ENCODE measurements around the gene NXNL2. TPM values are rescaled to one million over a fixed set of nuclear protein-coding genes. Genes with fewer than 3 reads are reported as not detected.

Gene NXNL2
- total RNA-seq, 5 donors from 2014 or later (not counting 1 experiment from before 2014, with no cell fraction given) = not detected

GRCh38 chr9:88589656-88590055 is 54.7 kb downstream of the NXNL2 start:
- ChIA-PET CTCF (no interaction called here), POLR2A (no interaction called here)

GRCh38 chr9:88590558-88591146 is 55.7 kb downstream of the NXNL2 start:
- CTCF ChIA-PET = interaction anchor here in 1 of 2 donors (1.0 to 1.1 kb wide), 2 partner anchors 9 to 410 kb away, joined by 3 to 4 read pairs; no protein-coding TSS in a partner anchor
- WGBS (ENCODE audit: insufficient coverage) = 88% methylated on average over 9 of the region's 14 CpGs
- H3K36me3 ChIP-seq (ENCODE audit: control insufficient read depth in 2 of 2, extremely low read depth in 1 of 2, insufficient read depth in 1 of 2, low read length in 1 of 2) = no peaks in the 10 kb centered on the region
- DNase-seq (no peak), ATAC-seq (replicated peaks in 1 of 4) (no peak)
- no peaks in the 10 kb centered on the region for H3K9me3 ChIP-seq
- no peaks in the 10 kb centered on the region for H3K9me3 Mint-ChIP-seq
- no peak overlapping the region for H3K4me3 ChIP-seq (ENCODE audit: control insufficient read depth in 1 of 2, extremely low read depth in 1 of 2, low read length in 1 of 2)
- POLR2A ChIA-PET = no interaction called here
- H3K27ac Mint-ChIP-seq = no peak overlapping the region
- peaks cover 0 to 7% of the 10 kb centered on the region in 2 experiments for H3K27me3 ChIP-seq (replicated peaks in 1 of 2; ENCODE audit: control insufficient read depth in 2 of 2, extremely low read depth in 1 of 2, insufficient read depth in 2 of 2, low read length in 1 of 2)
- no peak overlapping the region for H3K4me3 Mint-ChIP-seq
- H3K4me1 ChIP-seq (ENCODE audit: control insufficient read depth in 1 of 2, extremely low read depth in 1 of 2, insufficient read depth in 2 of 2, low read length in 2 of 2) = peaks cover 0 to 2% of the 10 kb centered on the region in 2 experiments
- H3K36me3 Mint-ChIP-seq = no peaks in the 10 kb centered on the region
- peaks cover 4 to 5% (median 4%) of the 10 kb centered on the region in 3 donors for H3K4me1 Mint-ChIP-seq
- peaks cover 4 to 5% of the 10 kb centered on the region in 2 donors for H3K27me3 Mint-ChIP-seq
- no peak overlapping the region for H3K27ac ChIP-seq (ENCODE audit: low read length)

More at GRCh38 chr9:88589656-88590055, 54.7 kb downstream of the NXNL2 start:
- Mint-ChIP-seq H3K27me3 (peaks cover 0 to 4% of the 10 kb centered on the region in 2 donors), H3K9me3 (no peaks in the 10 kb centered on the region), H3K27ac (no peak overlapping the region), H3K4me3 (no peak overlapping the region), H3K36me3 (no peaks in the 10 kb centered on the region), H3K4me1 (peaks cover 4 to 8% (median 4%) of the 10 kb centered on the region in 3 donors)
- no peaks in the 10 kb centered on the region for H3K36me3 ChIP-seq (ENCODE audit: control insufficient read depth in 2 of 2, extremely low read depth in 1 of 2, insufficient read depth in 1 of 2, low read length in 1 of 2)
- no peak overlapping the region for H3K4me3 ChIP-seq (ENCODE audit: control insufficient read depth in 1 of 2, extremely low read depth in 1 of 2, low read length in 1 of 2)
- WGBS (ENCODE audit: insufficient coverage) = 100% methylated on average over 2 of the region's 3 CpGs
- peaks cover 0 to 2% of the 10 kb centered on the region in 2 experiments for H3K4me1 ChIP-seq (ENCODE audit: control insufficient read depth in 1 of 2, extremely low read depth in 1 of 2, insufficient read depth in 2 of 2, low read length in 2 of 2)
- DNase-seq = no peak
- no peak for ATAC-seq (replicated peaks in 1 of 4)
- peaks cover 0 to 7% of the 10 kb centered on the region in 2 experiments for H3K27me3 ChIP-seq (replicated peaks in 1 of 2; ENCODE audit: control insufficient read depth in 2 of 2, extremely low read depth in 1 of 2, insufficient read depth in 2 of 2, low read length in 1 of 2)
- H3K27ac ChIP-seq (ENCODE audit: low read length) = no peak overlapping the region
- no peaks in the 10 kb centered on the region for H3K9me3 ChIP-seq

GRCh38 chr9:88593537-88594185 is 58.7 kb downstream of the NXNL2 start:
- Histone ChIP-seq H3K36me3 (ENCODE audit: control insufficient read depth in 2 of 2, extremely low read depth in 1 of 2, insufficient read depth in 1 of 2, low read length in 1 of 2) (no peaks in the 10 kb centered on the region), H3K27me3 (replicated peaks in 1 of 2; ENCODE audit: control insufficient read depth in 2 of 2, extremely low read depth in 1 of 2, insufficient read depth in 2 of 2, low read length in 1 of 2) (peaks cover 0 to 17% of the 10 kb centered on the region in 2 experiments), H3K4me3 (ENCODE audit: control insufficient read depth in 1 of 2, extremely low read depth in 1 of 2, low read length in 1 of 2) (no peak overlapping the region), H3K27ac (ENCODE audit: low read length) (no peak overlapping the region), H3K4me1 (ENCODE audit: control insufficient read depth in 1 of 2, extremely low read depth in 1 of 2, insufficient read depth in 2 of 2, low read length in 2 of 2) (peaks cover 0 to 2% of the 10 kb centered on the region in 2 experiments), H3K9me3 (no peaks in the 10 kb centered on the region)
- ATAC-seq (replicated peaks in 1 of 4) = peak in 3 of 4 experiments; percentile 53 to 55 (median 55)
- peak in 30 of 35 experiments; percentile 8 to 70 (median 40) for DNase-seq
- POLR2A ChIA-PET = no interaction called here
- peaks cover 0 to 5% (median 4%) of the 10 kb centered on the region in 3 donors for H3K4me1 Mint-ChIP-seq
- CTCF ChIA-PET = interaction anchor here in 1 of 2 donors (1.0 kb wide), 1 partner anchor 407 kb away, joined by 3 read pairs; no protein-coding TSS in a partner anchor
- WGBS (ENCODE audit: insufficient coverage) = 19% methylated on average over 3 of the region's 4 CpGs
- no peaks in the 10 kb centered on the region for H3K36me3 Mint-ChIP-seq
- no peaks in the 10 kb centered on the region for H3K9me3 Mint-ChIP-seq
- H3K27ac Mint-ChIP-seq = no peak overlapping the region
- peaks cover 19 to 26% of the 10 kb centered on the region in 2 donors for H3K27me3 Mint-ChIP-seq
- H3K4me3 Mint-ChIP-seq = no peak overlapping the region

Other genes with a start within 250 kb of the NXNL2 start
- 10 to 100 TPM; 24.8 to 35.0 (median 29.4) TPM for gene SPIN1, start 146.7 kb upstream of the NXNL2 start, total RNA-seq